Stimulated activated CD4-positive, alpha-beta T cell treated with anti-CD3 and anti-CD28 coated beads, Interleukin-12 subunit alpha, Interleukin-12 subunit beta, amount 100 ng/mL, for 48 hours (primary cell): ENCODE results near the gene UBQLN1.

Experiments
- DNase-seq, 3 donors: peaks; one replicate each; pipeline ENCODE4 v3.0.0-alpha.2; 2020; ENCODE audit warnings: low read depth in 2 of 3, low spot score in 1 of 3

The UBQLN1 gene

DNA sequence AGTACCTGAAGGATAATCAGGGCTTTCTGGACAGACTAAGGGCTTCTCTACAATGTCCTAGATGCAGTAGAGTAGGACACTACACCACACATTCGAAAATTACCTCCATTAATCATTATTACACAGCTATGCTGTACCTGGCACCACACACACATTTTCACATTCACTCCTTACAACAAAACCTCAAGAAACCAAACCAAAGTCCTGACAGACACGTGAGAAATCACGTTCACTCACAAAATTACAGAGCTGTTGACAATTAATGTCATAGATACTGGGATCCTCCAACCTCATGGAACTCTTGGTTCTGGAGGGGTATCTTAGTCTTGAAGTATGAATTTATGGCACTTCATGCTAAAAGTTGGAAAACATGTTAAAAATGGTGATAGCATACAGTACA, 16.3 kb downstream of the UBQLN1 start:
- no peak for DNase-seq

DNA sequence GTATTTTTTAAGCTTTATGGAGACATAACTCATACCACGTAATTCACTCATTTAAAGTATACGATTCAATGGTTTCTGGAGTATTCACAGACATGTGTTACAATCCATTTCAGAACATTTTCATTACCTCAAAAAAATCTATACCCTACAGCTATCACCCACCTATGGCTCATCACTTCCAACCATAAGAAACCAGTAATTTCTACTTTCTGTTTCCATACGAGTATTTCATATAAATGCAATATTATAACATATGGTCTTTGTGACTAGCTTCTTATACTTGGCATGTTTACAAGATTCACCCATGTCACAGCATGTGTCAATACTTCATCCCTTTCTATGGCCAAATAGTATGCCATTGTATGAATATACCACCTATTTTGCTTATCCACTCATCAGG, 18.8 kb downstream of the UBQLN1 start:
- no peak for DNase-seq

DNA sequence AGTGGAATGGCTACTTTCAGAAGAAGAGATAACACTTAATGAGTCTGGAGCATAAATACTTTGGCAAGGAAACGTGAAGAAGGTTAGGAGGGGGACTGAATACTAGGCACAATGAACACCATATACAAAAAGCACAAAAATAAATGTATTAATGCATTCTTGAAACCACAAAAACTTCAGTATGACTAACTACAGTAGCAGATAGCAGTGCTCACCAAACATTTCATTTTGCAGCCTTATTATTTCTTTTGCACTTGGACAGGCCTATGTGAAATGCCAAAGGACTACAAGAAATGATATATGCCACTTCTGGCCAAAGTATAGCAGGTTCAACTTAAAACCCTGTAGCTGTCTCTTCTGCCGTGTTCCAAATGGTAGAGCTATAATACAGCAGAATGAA, 26.3 kb downstream of the UBQLN1 start:
- no peak for DNase-seq

DNA sequence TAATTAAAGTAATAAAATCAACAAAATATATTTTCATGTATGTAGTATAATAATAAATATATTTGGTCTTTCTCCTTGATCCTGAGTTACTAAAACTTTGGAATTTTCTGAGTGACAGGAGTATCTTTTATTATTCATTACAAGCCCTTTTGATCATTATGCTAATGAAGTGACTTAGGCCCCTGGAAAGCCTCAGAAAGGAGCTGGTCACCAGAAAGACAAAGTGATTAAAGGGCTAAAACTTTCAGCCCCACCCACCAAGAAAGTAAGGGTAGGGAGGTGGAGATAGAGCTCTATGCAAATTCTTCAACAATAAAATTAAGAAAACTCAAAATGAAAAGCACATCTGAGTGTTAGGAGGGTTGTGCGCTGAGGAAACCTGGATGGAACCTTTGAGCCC, 27.5 kb downstream of the UBQLN1 start:
- no peak for DNase-seq

DNA sequence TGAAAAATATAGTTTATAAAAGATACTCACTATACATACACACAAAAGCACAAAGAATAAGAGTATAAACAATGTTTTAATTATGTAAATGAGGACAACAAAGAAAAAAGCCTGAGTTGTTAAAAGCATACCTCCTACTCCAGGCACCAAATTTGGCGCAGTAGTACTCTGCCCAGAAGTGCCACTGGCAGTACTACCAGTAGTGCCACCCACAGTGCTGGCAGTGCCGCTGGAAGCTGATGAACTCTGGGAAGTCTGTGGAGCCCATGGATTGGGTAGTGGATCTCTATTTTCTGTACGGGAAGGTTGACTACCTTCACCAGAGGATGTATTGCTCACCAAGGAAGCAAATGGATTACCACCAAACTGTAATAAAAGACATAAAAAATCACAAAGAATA, 30.2 kb downstream of the UBQLN1 start:
- DNase-seq = no peak

DNA sequence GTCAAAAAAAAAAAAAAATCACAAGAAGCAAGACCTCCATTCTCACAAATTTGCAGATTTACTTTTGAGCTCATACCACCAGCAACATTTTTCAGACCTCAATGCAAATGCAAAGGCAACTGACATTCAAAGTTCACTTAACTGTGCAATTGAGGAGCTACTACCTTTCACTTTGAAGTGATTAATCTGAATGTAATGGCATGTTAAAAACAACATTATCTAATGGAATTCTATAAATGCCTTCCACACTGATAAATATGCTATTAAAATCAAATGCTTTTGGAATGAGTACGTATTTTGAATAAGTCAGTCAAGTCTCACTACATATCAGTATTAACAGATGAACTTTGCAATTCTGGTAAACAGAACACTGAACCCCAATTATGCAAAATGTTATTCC, 32.3 kb downstream of the UBQLN1 start:
- DNase-seq = no peak

DNA sequence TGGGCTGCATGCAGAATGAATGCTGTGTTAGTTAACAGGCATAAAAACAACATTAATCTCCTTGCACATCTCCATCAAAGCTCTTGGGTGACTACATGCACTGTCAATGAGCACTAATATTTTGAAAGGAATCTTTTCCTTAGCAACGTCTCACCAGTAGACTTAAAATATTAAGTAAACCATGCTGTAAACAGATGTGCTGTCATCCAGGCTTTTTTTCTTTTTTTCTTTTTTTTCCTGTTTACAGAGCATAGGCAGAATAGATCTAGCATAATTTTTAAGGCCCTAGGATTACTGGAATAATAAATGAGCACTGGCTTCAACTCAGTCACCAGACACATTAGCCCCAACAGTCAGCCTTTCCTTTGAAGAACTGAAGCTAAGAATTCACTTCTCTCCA, 36.3 kb downstream of the UBQLN1 start:
- no peak for DNase-seq

DNA sequence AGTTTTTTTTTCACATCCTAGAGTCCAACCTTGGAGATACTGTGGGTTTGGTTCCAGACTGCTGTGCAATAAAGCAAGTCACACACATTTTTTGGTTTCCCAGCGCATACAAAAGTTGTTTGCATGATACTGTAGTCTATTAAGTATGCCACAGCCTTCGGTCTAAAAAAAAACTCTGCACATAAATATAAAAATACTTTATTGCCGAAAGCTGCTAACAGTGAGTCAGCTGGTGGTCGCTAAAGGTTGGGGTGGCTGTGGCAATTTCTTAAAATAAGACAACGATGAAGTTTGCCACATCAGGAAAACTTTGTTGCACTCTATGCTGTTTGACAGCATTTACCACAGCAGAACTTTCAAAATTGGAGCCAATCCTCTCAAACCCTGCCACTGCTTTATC, 37.4 kb downstream of the UBQLN1 start:
- no peak for DNase-seq

DNA sequence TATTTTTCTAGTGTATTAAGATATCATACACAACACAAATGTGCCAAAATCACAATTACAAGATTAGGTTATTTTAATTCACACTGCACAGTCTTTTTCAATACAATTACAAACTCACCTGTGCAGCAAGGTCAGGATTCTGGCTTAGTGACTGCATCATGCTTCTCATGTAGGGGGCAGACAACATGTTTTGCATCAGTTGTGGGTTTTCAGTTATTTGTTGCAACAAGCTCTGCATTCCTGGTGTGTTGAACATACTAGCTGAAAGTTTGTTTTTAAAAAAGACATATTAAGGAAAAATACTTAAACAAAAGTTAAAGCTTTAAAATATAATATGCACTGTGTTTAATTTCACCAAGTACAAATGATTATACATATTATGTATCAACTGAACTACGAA, 38.7 kb downstream of the UBQLN1 start:
- no peak for DNase-seq

DNA sequence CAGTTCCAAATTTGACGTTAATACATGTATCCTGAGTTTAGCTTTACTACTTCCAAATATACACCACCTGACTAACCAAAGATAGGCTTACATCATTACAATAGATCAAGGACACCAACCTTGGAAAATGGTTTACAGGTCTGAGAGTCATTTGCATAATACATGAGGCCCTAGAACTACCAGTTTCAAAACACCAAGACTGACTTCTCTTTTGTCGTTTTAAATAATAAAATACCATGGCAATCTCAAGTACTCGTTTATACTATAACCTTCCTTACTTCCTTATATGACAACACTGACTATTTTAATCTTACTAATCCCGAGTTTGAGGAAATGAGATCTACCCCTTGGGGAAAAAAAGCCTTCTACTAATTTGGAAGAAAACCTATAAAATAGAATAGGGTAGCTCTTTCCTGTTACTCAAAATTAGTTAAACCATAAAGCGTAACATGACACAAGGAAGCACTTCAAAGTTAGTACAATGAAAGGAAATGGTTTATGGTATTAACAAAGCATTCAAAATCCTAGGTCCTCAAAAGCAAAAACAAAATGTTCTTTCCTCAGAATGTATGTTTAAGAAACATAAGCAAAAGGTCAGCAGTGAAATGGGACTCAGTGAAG, 42.1 kb downstream of the UBQLN1 start:
- no peak for DNase-seq

DNA sequence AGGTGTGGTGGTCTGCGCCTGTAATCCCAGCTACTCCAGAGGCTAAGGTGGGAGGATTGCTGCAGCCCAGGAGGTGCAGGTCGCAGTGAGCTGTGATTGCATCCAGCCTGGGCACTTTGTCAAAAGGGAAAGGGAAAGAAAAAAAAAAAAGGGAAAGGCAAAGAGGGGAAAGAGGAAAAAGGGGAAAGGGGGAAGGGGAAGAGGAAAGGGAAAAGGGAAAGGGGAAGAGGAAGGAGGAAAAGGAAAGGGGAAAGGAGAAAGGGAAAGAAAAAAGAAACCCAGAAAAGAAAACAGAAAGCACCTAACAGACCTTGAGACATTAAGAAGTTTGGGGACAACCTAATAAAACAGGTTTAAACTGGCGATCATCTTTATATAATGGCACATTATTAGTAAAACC, 44.8 kb downstream of the UBQLN1 start:
- no peak for DNase-seq

DNA sequence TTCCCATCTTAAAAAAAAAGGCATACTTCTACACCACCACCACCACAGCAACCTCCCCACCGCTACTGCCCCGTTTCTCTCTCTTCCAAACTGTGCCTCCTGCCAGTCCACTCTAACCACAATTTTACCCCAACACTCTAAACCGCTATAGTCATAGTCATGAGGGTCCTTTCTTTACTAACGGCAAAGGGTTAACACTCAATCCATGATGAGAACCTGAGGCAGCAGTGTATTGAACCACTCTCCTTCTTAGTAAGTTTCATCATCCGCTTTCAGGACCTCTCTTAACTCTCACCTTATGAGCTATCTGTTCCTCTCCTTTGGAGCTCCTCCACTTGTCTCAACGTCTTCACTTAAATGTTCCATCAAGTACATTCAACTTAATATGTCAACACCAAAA, 50.8 kb downstream of the UBQLN1 start:
- no peak for DNase-seq

DNA sequence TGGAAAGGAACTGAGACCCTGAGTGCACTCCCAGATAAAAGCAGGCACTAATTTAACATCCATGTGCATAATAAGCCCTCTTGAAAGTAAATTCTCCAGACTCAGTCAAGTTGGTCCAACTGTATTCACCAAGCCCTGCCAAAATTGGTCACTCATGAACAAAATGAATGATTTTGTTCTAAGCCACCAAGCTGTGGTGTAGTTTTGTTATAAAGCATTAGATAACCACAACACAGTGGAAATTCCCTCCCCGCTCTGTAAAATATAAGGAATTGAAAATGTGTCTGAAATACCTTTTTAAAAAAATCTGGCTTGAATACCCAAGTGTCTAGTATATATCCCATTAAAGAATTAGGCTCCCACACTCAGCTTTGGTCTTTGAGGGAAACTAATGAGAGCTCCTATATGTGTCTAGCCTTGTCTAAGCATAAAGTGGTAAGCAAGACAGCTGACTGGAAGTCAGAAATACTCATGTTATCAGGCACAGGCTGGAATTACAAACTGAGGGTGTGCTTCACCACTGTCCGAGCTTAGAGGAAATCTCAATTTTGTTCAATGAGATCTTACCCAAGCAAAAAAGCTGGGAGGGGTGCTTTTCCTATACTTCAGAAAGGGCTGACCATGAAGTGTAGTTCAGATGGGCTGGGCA, 51.6 kb downstream of the UBQLN1 start:
- no peak for DNase-seq

DNA sequence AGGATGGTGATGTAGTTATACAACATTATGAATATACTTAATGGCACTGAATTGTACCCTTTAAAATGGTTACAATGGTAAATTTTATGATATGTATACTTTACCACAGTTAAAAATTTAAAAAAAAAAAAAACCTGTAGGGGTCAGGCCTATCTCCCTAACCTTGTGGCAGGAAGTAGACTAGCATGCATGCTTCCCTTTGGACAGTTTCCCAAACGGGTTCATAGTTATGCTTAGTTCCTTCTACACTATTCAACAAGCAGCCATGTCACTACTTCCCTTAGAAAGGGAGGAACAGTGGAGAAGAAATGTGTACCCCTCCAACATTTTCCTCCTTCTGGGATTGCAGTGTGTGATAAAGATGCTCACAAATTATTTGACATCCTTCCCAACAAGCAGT, 52.3 kb downstream of the UBQLN1 start:
- no peak for DNase-seq

DNA sequence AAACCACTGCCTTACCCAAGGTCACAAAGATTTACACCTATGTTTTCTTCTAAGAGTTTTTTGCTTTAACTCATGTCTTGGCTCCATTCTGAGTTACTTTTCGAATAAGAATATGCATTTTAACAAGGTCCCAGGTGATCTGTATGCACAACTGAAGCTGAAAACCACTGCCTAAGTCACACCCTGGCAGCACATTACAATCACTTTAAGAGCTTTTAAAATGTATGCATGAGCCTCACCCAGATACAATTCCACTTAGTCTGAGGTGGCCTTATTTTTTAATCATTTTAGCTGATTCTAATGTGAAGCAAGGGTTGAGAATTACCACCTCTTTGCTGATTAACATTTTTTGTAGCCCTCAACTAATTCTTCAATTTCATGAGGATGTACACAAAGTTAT, 55.3 kb downstream of the UBQLN1 start:
- DNase-seq = no peak

DNA sequence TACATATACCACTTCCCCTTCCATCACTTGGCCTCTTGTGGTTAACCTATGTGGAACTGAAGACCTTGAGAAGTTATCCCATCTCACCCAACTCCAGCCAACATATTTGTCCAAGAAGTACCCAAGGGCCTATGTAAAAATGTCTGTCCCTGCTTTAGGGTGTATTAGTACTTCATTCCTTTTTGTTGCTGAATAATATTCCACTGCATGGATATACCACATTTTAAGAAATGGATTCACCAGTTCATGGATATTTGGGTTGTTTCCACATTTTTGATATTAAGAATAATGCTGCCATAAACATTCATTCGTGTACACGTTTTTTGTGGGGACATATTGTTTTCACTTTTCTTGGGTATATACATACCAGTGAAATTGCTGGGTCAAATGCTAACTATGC, 56.2 kb downstream of the UBQLN1 start:
- no peak for DNase-seq

DNA sequence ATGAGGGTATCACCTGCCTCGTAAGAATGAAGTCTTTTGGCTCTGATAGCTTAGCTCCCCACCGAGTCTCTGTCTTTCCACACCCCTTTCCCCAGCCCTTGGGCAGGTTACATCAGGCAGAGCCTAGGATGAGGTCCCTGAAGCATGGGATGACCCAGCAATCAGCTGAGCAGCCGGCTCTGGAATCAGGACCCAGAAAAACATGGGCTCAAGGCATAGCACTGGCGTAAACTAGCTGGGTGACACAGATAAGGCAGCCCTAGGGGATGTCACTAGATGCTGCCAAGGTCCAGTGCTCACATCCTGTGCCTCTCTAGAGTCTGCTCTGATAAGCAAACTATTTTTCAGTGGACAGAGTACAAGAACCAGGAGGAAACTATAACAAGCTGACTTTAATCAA, 58.2 kb downstream of the UBQLN1 start:
- DNase-seq = no peak

DNA sequence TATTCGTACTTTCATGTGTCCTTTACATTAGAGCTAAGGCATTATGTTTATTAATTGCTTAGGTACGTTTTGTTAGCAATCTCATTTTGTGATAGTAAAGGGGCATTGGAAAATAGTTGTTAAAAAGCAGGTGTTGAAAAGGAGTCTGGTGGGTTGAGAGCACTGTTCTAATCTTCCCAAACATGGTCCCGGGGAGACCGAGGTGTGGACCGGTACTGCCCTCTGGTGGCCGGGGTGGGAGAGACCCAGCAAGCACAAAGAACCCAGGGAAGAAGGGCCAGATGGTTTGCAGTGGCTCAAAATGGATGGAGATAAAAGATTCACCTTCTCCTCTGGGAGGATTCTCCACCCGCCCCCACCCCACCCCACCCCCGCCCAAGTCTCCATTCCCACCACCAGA, 58.7 kb downstream of the UBQLN1 start:
- peak; percentile 31 to 64 (median 58) for DNase-seq

DNA sequence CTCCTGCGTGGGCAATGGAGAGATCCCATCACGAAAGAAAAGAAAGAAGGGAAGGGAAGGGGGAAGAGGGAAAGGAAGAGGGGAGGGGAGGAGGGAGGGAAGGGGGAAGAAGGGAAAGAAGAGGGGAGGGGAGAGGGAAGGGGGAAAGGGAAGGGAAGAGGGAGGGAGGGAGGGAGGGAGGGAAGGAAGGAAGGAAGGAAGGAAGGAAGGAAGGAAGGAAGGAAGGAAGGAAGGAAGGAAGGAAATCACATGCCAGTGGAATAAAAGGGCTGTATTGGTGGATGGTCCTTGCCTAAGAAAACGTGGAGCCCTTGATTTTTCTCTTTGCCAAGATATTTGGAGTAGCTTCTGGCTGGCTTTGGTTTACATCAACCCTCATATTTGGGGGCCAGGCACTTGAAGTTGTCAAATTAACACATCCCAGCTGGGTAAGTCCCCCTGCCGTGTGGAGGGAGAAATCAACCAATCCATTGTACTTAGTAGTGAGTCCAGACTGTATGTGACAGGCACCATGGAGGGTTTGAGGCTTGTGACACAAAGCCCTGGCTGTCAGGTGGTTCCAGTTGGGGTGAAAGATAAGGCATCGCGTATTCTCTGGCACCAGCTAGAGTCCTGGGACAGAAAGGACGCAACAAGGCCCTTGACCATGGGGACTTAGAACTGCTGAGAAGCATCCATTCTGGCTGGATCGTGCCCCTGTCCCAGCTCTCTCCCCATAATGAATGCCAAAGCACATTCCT, 61.1 kb downstream of the UBQLN1 start:
- DNase-seq = no peak

DNA sequence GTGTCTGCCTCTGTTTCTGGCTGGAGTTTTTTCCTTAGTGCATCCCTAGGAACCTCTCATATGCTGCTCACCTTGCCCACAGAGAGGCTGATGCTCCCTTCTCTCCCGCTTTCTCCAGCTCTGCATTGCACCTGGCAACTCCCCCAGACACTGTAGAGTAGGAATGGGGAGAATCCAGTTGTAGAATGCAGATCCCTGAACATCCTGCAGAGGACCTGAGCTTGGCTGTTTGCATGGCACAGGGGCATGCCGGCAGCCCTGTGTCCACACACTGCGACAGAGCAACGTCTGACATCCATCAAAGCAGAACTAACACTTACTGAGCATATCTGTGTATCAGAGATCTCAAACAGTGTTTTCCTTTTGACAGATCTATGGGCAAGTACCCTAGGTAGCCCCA, 65.0 kb downstream of the UBQLN1 start:
- no peak for DNase-seq

DNA sequence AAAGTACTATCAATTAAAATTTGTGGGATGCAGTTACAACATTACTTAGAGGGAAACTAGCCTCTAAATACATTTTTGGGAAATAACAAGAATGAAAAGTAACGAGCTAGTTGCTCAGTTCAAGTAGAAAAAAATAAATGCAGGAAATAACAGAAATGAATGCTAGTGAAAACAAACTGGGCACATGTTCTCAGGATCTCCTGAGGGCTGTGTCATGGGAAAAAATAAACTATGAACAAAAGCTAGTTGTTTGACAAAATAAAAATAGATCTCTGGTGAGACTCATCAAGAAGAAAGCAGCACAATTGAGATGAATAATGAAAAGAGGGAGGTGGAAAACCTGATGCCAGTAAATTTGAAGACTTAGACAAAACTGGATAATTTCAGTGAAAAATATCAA, 68.5 kb downstream of the UBQLN1 start:
- no peak for DNase-seq

DNA sequence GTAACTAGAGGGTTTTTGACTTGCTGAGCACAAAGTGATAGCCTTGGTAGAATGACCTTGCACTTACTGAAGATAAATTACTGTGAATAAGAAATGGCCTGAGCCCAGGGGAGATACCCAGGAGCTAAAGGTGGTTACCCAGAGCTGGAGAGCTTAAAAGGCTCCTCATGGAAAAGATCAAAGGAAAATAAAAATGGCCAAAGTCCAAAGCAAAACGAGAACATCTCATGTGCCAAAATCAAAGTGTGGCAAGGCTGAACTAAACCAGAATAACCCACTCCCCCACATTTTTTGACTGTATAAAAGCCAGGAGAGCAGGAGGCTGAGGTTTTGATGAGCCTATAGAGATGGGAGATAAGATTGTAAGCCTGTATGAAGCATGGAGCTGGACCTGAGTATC, 70.4 kb downstream of the UBQLN1 start:
- DNase-seq = no peak

DNA sequence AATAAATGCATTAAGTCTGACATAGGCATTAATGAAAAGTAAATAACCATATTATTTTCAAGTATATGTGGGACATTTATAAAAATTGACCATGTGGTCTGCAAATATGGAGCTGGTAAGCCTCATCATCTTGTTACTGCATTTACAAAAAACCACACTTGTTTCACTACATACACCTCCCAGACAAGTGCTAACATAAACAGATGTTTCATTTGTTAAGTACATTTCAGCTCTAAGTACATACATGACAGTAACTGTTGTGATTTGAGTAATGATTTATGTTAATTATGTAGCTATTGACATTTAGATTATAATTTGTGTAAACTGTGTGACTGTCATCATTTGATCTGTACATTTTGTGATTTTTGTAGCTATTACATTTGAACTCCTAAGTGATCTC, 70.9 kb downstream of the UBQLN1 start:
- DNase-seq = no peak
